Mammary epithelial cell (primary cell): Measurements from ENCODE around the gene ZRANB2.

ENCODE experiments used
- EZH2 ChIP-seq: IDR thresholded peaks from 2 replicates; pipeline ENCODE4 v1.6.1; 2012; ENCODE audit warnings: low read length, inconsistent platforms, borderline replicate concordance
- TF ChIP-seq, protein P1 (sequence below), 2 donors: IDR thresholded peaks in 1 of 2; conservative IDR thresholded peaks in 1 of 2; 2 replicates each; pipeline ENCODE4 v1.5.1; 2011 to 2012; ENCODE audit warnings: inconsistent platforms in 2 of 2, low read length in 2 of 2, mild to moderate bottlenecking in 2 of 2, control low read depth in 1 of 2, low read depth in 1 of 2; ENCODE audit not compliant: insufficient read depth in 1 of 2; ENCODE audit errors: extremely low read depth in 1 of 2

DNA sequence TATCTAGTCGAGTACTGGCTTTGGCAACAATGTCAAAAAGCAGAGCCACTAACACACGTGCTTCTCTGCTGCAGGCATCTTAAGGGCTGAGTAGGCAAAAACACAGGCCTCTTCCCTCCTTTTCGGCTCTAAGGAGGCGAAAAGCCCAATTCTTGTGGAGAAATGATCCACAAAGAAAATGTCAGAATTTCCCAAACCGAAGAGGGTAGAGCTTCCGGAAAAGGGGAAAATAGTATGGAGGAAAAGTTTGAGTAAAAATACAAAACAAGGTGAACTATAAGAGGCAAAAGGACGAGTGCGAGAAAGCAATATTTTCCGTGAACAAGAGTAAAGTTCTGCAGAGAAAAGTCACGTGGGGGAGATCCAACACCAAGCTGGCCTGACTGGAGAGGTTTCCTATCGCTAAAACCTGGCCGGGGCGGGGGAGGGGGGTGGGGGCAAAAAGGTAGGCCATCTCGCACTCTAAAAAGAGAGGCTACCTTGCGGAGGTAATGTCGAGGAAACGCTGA is 551 bp downstream of the ZRANB2 start:
- TF ChIP-seq, protein P1, sequence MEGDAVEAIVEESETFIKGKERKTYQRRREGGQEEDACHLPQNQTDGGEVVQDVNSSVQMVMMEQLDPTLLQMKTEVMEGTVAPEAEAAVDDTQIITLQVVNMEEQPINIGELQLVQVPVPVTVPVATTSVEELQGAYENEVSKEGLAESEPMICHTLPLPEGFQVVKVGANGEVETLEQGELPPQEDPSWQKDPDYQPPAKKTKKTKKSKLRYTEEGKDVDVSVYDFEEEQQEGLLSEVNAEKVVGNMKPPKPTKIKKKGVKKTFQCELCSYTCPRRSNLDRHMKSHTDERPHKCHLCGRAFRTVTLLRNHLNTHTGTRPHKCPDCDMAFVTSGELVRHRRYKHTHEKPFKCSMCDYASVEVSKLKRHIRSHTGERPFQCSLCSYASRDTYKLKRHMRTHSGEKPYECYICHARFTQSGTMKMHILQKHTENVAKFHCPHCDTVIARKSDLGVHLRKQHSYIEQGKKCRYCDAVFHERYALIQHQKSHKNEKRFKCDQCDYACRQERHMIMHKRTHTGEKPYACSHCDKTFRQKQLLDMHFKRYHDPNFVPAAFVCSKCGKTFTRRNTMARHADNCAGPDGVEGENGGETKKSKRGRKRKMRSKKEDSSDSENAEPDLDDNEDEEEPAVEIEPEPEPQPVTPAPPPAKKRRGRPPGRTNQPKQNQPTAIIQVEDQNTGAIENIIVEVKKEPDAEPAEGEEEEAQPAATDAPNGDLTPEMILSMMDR (conservative IDR thresholded peaks at IDR 0.05 in 1 of 2, IDR thresholded peaks at IDR 0.05 in 1 of 2; ENCODE audit: extremely low read depth in 1 of 2, insufficient read depth in 1 of 2, low read depth in 1 of 2, low read length in 2 of 2): no peak
- TF ChIP-seq EZH2: no peak
